ENCODE measurements around the gene SPRYD7. TPM values are rescaled to one million over a fixed set of nuclear protein-coding genes. Genes with fewer than 3 reads are reported as not detected.

SPRYD7 gene
- total and polyA plus RNA-seq, 2 of the 8 experiments (the other 6 are each of a cell fraction or from before 2014, with no cell fraction given), result 1.1 to 3.1 TPM

DNA sequence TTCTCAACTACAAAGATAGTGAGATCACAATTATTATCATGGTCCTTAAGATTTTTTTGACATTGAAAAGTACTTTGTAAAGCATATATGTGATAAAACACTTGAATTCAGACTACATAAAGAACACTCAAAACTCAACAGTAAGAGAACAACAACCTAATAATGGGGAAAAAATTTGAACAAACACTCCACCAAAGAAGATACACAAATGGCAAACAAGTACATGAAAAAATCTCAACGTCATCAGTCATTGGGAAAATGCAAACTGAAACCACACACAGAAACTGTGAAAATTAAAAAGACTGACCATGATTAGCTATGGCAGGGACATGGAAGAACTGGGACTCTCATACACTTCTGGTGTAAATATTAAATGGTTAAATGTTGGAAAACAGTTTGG is 70.9 kb downstream of the SPRYD7 start:
- no peaks in the 10 kb centered on the region for H3K27me3 ChIP-seq (replicated peaks in 1 of 4; ENCODE audit: control insufficient read depth in 3 of 4, extremely low read depth in 1 of 4, insufficient read depth in 3 of 4, low read length in 3 of 4)
- H3K9ac ChIP-seq (replicated peaks in 1 of 4; ENCODE audit: extremely low read depth in 1 of 4, low read depth in 3 of 4, low read length in 3 of 4), result no peak overlapping the region
- no peak overlapping the region for H3K4me3 ChIP-seq (ENCODE audit: extremely low read depth in 1 of 4, insufficient read depth in 2 of 4, low read depth in 3 of 4, low read length in 4 of 4)
- no peak overlapping the region for H4K8ac ChIP-seq (ENCODE audit: extremely low read depth, insufficient read depth, low read length)
- FAIRE-seq, result no peak
- no peak overlapping the region for H2BK5ac ChIP-seq (ENCODE audit: low read depth, low read length)
- no peak overlapping the region for H3K27ac ChIP-seq (ENCODE audit: low read depth, low read length)
- no peak overlapping the region for H3K14ac ChIP-seq (ENCODE audit: insufficient read length)
- H2AFZ ChIP-seq (ENCODE audit: low read length), result no peak overlapping the region
- H3K23me2 ChIP-seq (ENCODE audit: low read depth, low read length), result no peaks in the 10 kb centered on the region
- H3K18ac ChIP-seq (ENCODE audit: extremely low read depth, low read length), result no peak overlapping the region
- H2BK120ac ChIP-seq (replicated peaks; ENCODE audit: low read depth, low read length), result no peak overlapping the region
- POLR2A ChIA-PET (ENCODE audit: partially characterized antibody), result no interaction called here
- H2BK15ac ChIP-seq (ENCODE audit: low read length), result no peak overlapping the region
- H3K4ac ChIP-seq (replicated peaks; ENCODE audit: insufficient read length, low read depth, low read length), result no peak overlapping the region
- H3K79me1 ChIP-seq (ENCODE audit: low read depth, low read length), result no peaks in the 10 kb centered on the region
- H3K79me2 ChIP-seq (ENCODE audit: control insufficient read depth in 1 of 2, insufficient read depth in 2 of 2, low read length in 2 of 2), result no peaks in the 10 kb centered on the region
- CTCF ChIA-PET (ENCODE audit: partially characterized antibody), result interaction anchor here (1.0 kb wide), 2 partner anchors 16 to 1067 kb away, joined by 3 read pairs; no protein-coding TSS in a partner anchor
- H3K4me2 ChIP-seq (ENCODE audit: insufficient read depth in 1 of 2, low read depth in 2 of 2, low read length in 2 of 2), result no peak overlapping the region
- H3K36me3 ChIP-seq (ENCODE audit: control insufficient read depth in 2 of 4, insufficient read depth in 4 of 4, low read length in 3 of 4), result no peaks in the 10 kb centered on the region
- H4K91ac ChIP-seq (replicated peaks; ENCODE audit: insufficient read length, low read length), result no peak overlapping the region
- H2AK5ac ChIP-seq (ENCODE audit: low read depth, low read length), result no peak overlapping the region
- 48% methylated on average over 1 of the region's 1 CpG; no CpG with 5 or more reads in 1 of the 2 experiments for WGBS, 2 experiments (ENCODE audit: extremely low coverage in 1 of 2, insufficient coverage in 1 of 2, insufficient read length in 1 of 2, insufficient replicate concordance in 2 of 2, low coverage in 1 of 2, low lambda C conversion rate in 2 of 2, missing lambda C conversion rate in 1 of 2)
- peaks cover 0 to 7% of the 10 kb centered on the region in 2 experiments; a peak in 1 of 4 replicates for H3K9me3 ChIP-seq (ENCODE audit: insufficient read depth in 2 of 2, low read depth in 1 of 2, low read length in 1 of 2)
- no peak overlapping the region for H2BK12ac ChIP-seq (ENCODE audit: low read depth, low read length)
- H4K20me1 ChIP-seq (replicated peaks in 1 of 2; ENCODE audit: control insufficient read depth in 1 of 2, insufficient read depth in 2 of 2, low read length in 2 of 2), result no peaks in the 10 kb centered on the region
- DNase-seq (ENCODE audit: low read depth in 1 of 2, low spot score in 2 of 2), result no peak
- TF ChIP-seq BCL11A (IDR thresholded peaks at IDR 0.05; ENCODE audit: low read depth in 2 of 2, low read length in 2 of 2) (no peak), KDM1A (IDR thresholded peaks at IDR 0.05; ENCODE audit: borderline replicate concordance, low read length) (no peak)
- no peak overlapping the region for H4K5ac ChIP-seq (ENCODE audit: insufficient read length, low read depth, low read length)
- no peaks in the 10 kb centered on the region for H3K4me1 ChIP-seq (replicated peaks in 1 of 4; ENCODE audit: control insufficient read depth in 3 of 4, insufficient read depth in 4 of 4, low read length in 3 of 4)
- H3K56ac ChIP-seq (replicated peaks; ENCODE audit: insufficient read length, low read depth, low read length), result no peak overlapping the region
- no peak overlapping the region for H2BK20ac ChIP-seq (ENCODE audit: low read length)
- no peak overlapping the region for H3K23ac ChIP-seq (ENCODE audit: insufficient read length)

Measured in H1 (cell line).